Calu3 (cell line): ENCODE measurements around the gene EDC3. TPM values are rescaled to one million over a fixed set of nuclear protein-coding genes. Genes with fewer than 3 reads are reported as not detected.

ENCODE experiments used
- BruUV-seq: library from RNA; stranded (reverse); fragments of 400-500 nt; replicated peaks from 2 replicates; lab custom pipeline; 2021; lab: Mats Ljungman, UMichigan
- CTCF ChIA-PET: fragments of 300-600 bp; sonication (Branson Sonifier 250); formaldehyde crosslinking; loops from one replicate; lab custom pipeline; 2022; ENCODE audit warnings: antibody characterized with exemption; lab: Charles Lee
- DNase-seq: peaks from one replicate; pipeline ENCODE4 v3.0.0; 2022
- H3K27ac Mint-ChIP-seq: one replicate; pipeline ENCODE4 v1.8.0; 2022; ENCODE audit warnings: mixed read lengths; ENCODE audit not compliant: unreplicated experiment
- H3K27me3 Mint-ChIP-seq: one replicate; pipeline ENCODE4 v1.8.0; 2022; ENCODE audit warnings: mixed read lengths; ENCODE audit not compliant: unreplicated experiment
- H3K36me3 Mint-ChIP-seq: one replicate; pipeline ENCODE4 v1.8.0; 2022; ENCODE audit warnings: mild to moderate bottlenecking, moderate library complexity, mixed read lengths; ENCODE audit not compliant: insufficient read depth, unreplicated experiment
- H3K4me1 Mint-ChIP-seq: one replicate; pipeline ENCODE4 v1.8.0; 2022; ENCODE audit warnings: mild to moderate bottlenecking, low read depth, mixed read lengths; ENCODE audit not compliant: unreplicated experiment
- H3K4me3 Mint-ChIP-seq: one replicate; pipeline ENCODE4 v1.8.0; 2022; ENCODE audit warnings: mild to moderate bottlenecking, low read depth, moderate library complexity, mixed read lengths; ENCODE audit not compliant: unreplicated experiment
- H3K9me3 Mint-ChIP-seq: one replicate; pipeline ENCODE4 v1.8.0; 2022; ENCODE audit warnings: low read depth, mixed read lengths; ENCODE audit not compliant: unreplicated experiment
- intact Hi-C: fragments of 100-400 bp; cut with micrococcal nuclease; formaldehyde crosslinking; loops from one replicate; pipeline ENCODE4 v1.10.0; 2022; ENCODE audit not compliant: unreplicated experiment
- total RNA-seq: library from RNA; stranded (reverse); gene quantifications from 2 replicates; pipeline ENCODE4 v1.2.3, GENCODE V29; 2022
- TF ChIP-seq, protein P1 (sequence below): fragments of 200-600 bp; IDR thresholded peaks from one replicate; pipeline ENCODE4 v1.8.0; 2022; ENCODE audit warnings: antibody characterized with exemption; ENCODE audit not compliant: unreplicated experiment

The EDC3 gene
- total RNA-seq, 1 experiment from 2014 or later = 70.1 TPM

- no peak for DNase-seq
- no peaks in the 10 kb centered on the region for H3K27me3 Mint-ChIP-seq
- TF ChIP-seq, protein P1, sequence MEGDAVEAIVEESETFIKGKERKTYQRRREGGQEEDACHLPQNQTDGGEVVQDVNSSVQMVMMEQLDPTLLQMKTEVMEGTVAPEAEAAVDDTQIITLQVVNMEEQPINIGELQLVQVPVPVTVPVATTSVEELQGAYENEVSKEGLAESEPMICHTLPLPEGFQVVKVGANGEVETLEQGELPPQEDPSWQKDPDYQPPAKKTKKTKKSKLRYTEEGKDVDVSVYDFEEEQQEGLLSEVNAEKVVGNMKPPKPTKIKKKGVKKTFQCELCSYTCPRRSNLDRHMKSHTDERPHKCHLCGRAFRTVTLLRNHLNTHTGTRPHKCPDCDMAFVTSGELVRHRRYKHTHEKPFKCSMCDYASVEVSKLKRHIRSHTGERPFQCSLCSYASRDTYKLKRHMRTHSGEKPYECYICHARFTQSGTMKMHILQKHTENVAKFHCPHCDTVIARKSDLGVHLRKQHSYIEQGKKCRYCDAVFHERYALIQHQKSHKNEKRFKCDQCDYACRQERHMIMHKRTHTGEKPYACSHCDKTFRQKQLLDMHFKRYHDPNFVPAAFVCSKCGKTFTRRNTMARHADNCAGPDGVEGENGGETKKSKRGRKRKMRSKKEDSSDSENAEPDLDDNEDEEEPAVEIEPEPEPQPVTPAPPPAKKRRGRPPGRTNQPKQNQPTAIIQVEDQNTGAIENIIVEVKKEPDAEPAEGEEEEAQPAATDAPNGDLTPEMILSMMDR = no peak
- H3K4me1 Mint-ChIP-seq = no peaks in the 10 kb centered on the region
- no TSS peak for BruUV-seq
- no peak overlapping the region for H3K4me3 Mint-ChIP-seq
- no peak overlapping the region for H3K27ac Mint-ChIP-seq
- no peaks in the 10 kb centered on the region for H3K9me3 Mint-ChIP-seq
- CTCF ChIA-PET = interaction anchor here (1.1 kb wide), 1 partner anchor 13 kb away, joined by 3 read pairs; no protein-coding TSS in a partner anchor
- peaks cover 5% of the 10 kb centered on the region for H3K36me3 Mint-ChIP-seq
- intact Hi-C loops = no loop called here
These were observed 19.0 kb downstream of the EDC3 start for GRCh38 chr15:74676801-74677200.

DNA sequence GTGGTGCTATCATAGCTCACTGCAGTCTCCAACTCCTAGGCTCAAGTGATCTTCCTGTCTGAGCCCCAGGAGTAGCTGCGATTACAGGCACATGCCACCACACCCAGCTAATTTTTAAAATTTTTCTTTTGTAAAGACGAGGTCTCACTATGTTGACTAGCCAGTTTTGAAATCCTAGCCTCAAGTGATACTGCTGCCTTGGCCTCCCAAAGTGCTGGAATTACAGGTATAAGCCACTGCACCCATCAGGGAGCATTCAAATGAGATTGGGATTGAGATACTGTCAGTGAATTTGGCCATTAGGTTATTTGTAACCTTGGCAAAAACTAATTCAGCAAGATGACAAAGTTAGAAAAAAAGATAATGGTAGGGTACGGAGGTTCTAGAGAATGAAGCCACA lies 21.7 kb downstream of the EDC3 start:
- Mint-ChIP-seq H3K9me3 (no peaks in the 10 kb centered on the region), H3K4me3 (no peak overlapping the region), H3K27ac (no peak overlapping the region), H3K27me3 (no peaks in the 10 kb centered on the region), H3K36me3 (peaks cover 5% of the 10 kb centered on the region), H3K4me1 (no peaks in the 10 kb centered on the region)
- intact Hi-C loops = no loop called here
- TF ChIP-seq, protein P1 = no peak
- no TSS peak for BruUV-seq
- no peak for DNase-seq
- CTCF ChIA-PET = no interaction called here

- H3K4me3 Mint-ChIP-seq = no peak overlapping the region
- H3K9me3 Mint-ChIP-seq = no peaks in the 10 kb centered on the region
- intact Hi-C loops = no loop called here
- TF ChIP-seq, protein P1 = no peak
- CTCF ChIA-PET = interaction anchor here (0.7 kb wide), 2 partner anchors 34 to 202 kb away, joined by 3 to 7 read pairs; no protein-coding TSS in a partner anchor
- no peak overlapping the region for H3K27ac Mint-ChIP-seq
- peaks cover 5% of the 10 kb centered on the region for H3K36me3 Mint-ChIP-seq
- H3K27me3 Mint-ChIP-seq = no peaks in the 10 kb centered on the region
- peaks cover under 1% of the 10 kb centered on the region for H3K4me1 Mint-ChIP-seq
- DNase-seq = no peak
- no TSS peak for BruUV-seq
These were observed 26.2 kb downstream of the EDC3 start for GRCh38 chr15:74669627-74670026.

DNA sequence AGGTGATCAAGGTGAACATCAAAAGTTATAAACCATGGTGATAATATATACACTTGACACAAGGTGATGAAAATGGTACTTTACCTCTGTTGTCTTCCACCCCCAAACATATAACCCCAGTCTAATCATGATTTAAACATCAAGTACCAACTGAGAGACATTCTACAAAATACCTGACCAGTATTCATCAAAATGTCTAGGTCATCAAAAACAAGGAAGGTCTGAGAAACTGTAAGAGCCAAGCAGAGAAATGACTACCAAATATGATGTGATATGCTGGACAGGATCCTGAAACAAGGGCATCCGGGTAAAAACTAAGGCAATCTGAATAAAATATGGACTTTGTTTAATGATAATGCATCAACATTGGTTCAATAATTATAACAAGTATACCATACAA lies 27.8 kb downstream of the EDC3 start:
- Mint-ChIP-seq H3K4me3 (no peak overlapping the region), H3K4me1 (peaks cover 13% of the 10 kb centered on the region), H3K27me3 (no peaks in the 10 kb centered on the region), H3K27ac (no peak overlapping the region), H3K9me3 (no peaks in the 10 kb centered on the region), H3K36me3 (no peaks in the 10 kb centered on the region)
- intact Hi-C loops = no loop called here
- BruUV-seq = no TSS peak
- DNase-seq = no peak
- CTCF ChIA-PET = interaction anchor here (0.6 kb wide), 1 partner anchor 16 kb away, joined by 4 read pairs; no protein-coding TSS in a partner anchor
- TF ChIP-seq, protein P1 = no peak
